GM12878 (cell line): ENCODE measurements around the gene ICOSLG. TPM values are rescaled to one million over a fixed set of nuclear protein-coding genes. Genes with fewer than 3 reads are reported as not detected.

Experiments used
- ATAC-seq: fragments of 200-7000 bp; cut with Tn5 transposase; 3 replicates; pipeline ENCODE4 v1.9.1; 2020; ENCODE audit warnings: mild to moderate bottlenecking, moderate library complexity
- BruUV-seq: library from RNA; stranded (reverse); fragments of 400-500 nt; replicated peaks from 2 replicates; lab custom pipeline; 2021; lab: Mats Ljungman, UMichigan
- CTCF ChIA-PET: fragments of 300-600 bp; sonication (Branson Sonifier 250); formaldehyde crosslinking; extraction: SDS; loops from one replicate; lab custom pipeline; 2021; ENCODE audit warnings: inconsistent platforms; lab: Yijun Ruan, JAX
- POLR2A ChIA-PET: fragments of 350-600 bp; formaldehyde crosslinking; extraction: SDS; loops from one replicate; lab custom pipeline; 2021; ENCODE audit warnings: inconsistent platforms; lab: Charles Lee
- RAD21 ChIA-PET: fragments of 300-600 bp; sonication (Branson Sonifier 250); formaldehyde crosslinking; loops from one replicate; lab custom pipeline; 2023; ENCODE audit warnings: antibody characterized with exemption; ENCODE audit not compliant: unreplicated experiment; lab: Charles Lee
- SMC1A ChIA-PET: fragments of 300-600 bp; sonication (Branson Sonifier 250); formaldehyde crosslinking; loops from one replicate; lab custom pipeline; 2023; ENCODE audit not compliant: unreplicated experiment, uncharacterized antibody; lab: Charles Lee
- DNase-seq: peaks from one replicate; pipeline ENCODE4 v3.0.0-alpha.2; 2011; ENCODE audit warnings: low read depth, low spot score
- FAIRE-seq: peaks from 3 replicates; lab custom pipeline; 2011; peaks lifted over from hg19 to GRCh38; lab: Jason Lieb, UNC
- H2AFZ ChIP-seq: 2 replicates; pipeline ENCODE4 v1.6.0; 2011; ENCODE audit warnings: low read depth, low read length, control low read depth; ENCODE audit not compliant: control insufficient read depth
- H3K27ac ChIP-seq: 2 replicates; pipeline ENCODE4 v1.5.1; 2011; ENCODE audit warnings: control low read depth; ENCODE audit not compliant: control insufficient read depth, insufficient read depth
- H3K27me3 ChIP-seq, 2 experiments: replicated peaks in 1 of 2; 2 replicates each; pipeline versions ENCODE4 v1.6.0 to v1.6.1; 2011; ENCODE audit warnings: low read length in 1 of 2; ENCODE audit not compliant: control insufficient read depth in 2 of 2, insufficient read depth in 2 of 2
- H3K36me3 ChIP-seq, 2 experiments: 2 replicates each; pipeline ENCODE4 v1.5.1; 2011; ENCODE audit warnings: low read length in 1 of 2; ENCODE audit not compliant: control insufficient read depth in 2 of 2, insufficient read depth in 2 of 2
- H3K4me1 ChIP-seq: 2 replicates; pipeline ENCODE4 v1.6.1; 2011; ENCODE audit warnings: mild to moderate bottlenecking, low read length, moderate library complexity, mixed read lengths; ENCODE audit not compliant: control insufficient read depth, insufficient read depth
- H3K4me2 ChIP-seq: 2 replicates; pipeline ENCODE4 v1.6.0; 2011; ENCODE audit warnings: control low read depth; ENCODE audit not compliant: control insufficient read depth, insufficient read depth
- H3K4me3 ChIP-seq: fragments of 200-600 bp; sonication (generic); 2 replicates; pipeline ENCODE4 v1.5.1; 2016
- H3K79me2 ChIP-seq: 2 replicates; pipeline ENCODE4 v1.6.0; 2011; ENCODE audit warnings: low read length; ENCODE audit not compliant: control insufficient read depth, insufficient read depth
- H3K9ac ChIP-seq: 2 replicates; pipeline ENCODE4 v1.8.0; 2011; ENCODE audit warnings: low read length, control low read depth, mixed read lengths; ENCODE audit not compliant: control insufficient read depth, insufficient read depth
- H3K9me3 ChIP-seq: replicated peaks from 3 replicates; pipeline ENCODE4 v1.5.1; 2011; ENCODE audit warnings: mild to moderate bottlenecking, low read length; ENCODE audit not compliant: control insufficient read depth, insufficient read depth
- H4K20me1 ChIP-seq: 2 replicates; pipeline ENCODE4 v1.6.0; 2011; ENCODE audit not compliant: control insufficient read depth, insufficient read depth
- BRCA1 ChIP-seq: IDR thresholded peaks from 2 replicates; pipeline ENCODE4 v1.6.1; 2011; ENCODE audit warnings: low read depth, low read length, improper control_type of control experiment
- CBX3 ChIP-seq: fragments of 200-600 bp; sonication (generic); IDR thresholded peaks from 2 replicates; pipeline ENCODE4 v1.6.1; 2016; ENCODE audit warnings: low read depth, borderline replicate concordance
- EED ChIP-seq: sonication (generic); IDR thresholded peaks from 2 replicates; pipeline ENCODE4 v1.6.1; 2016; ENCODE audit warnings: antibody characterized with exemption, low read depth
- EP300 ChIP-seq, 2 experiments: fragments of 150-350 bp in 1 of 2; IDR thresholded peaks; 2 replicates each; pipeline ENCODE4 v1.6.1; 2011 to 2012; ENCODE audit warnings: low read depth in 2 of 2, low read length in 2 of 2, borderline replicate concordance in 1 of 2, improper control_type of control experiment in 1 of 2, inconsistent platforms in 1 of 2; ENCODE audit not compliant: control insufficient read depth in 1 of 2
- LARP7 ChIP-seq: fragments of 450-650 bp; IDR thresholded peaks from 2 replicates; pipeline ENCODE4 v1.6.1; 2017; ENCODE audit warnings: mild to moderate bottlenecking
- MEF2A ChIP-seq: IDR thresholded peaks from 2 replicates; pipeline ENCODE4 v1.6.1; 2011; ENCODE audit warnings: low read depth, mild to moderate bottlenecking, low read length, moderate library complexity; ENCODE audit not compliant: insufficient read depth
- MTA2 ChIP-seq: fragments of 450-650 bp; IDR thresholded peaks from 2 replicates; pipeline ENCODE4 v1.6.1; 2016; ENCODE audit warnings: low read depth, mild to moderate bottlenecking, moderate library complexity
- NR2F1 ChIP-seq: fragments of 450-650 bp; conservative IDR thresholded peaks from 2 replicates; pipeline ENCODE4 v1.6.1; 2017; ENCODE audit warnings: mild to moderate bottlenecking
- RB1 ChIP-seq: fragments of 450-650 bp; formaldehyde crosslinking; IDR thresholded peaks from 2 replicates; pipeline ENCODE4 v1.6.1; 2017; ENCODE audit warnings: mild to moderate bottlenecking, borderline replicate concordance
- SUPT20H ChIP-seq: IDR thresholded peaks from 2 replicates; pipeline ENCODE4 v1.6.1; 2011; ENCODE audit warnings: low read depth, mild to moderate bottlenecking, low read length, moderate library complexity, borderline replicate concordance; ENCODE audit not compliant: control insufficient read depth
- TARDBP ChIP-seq: IDR thresholded peaks from 2 replicates; pipeline ENCODE4 v1.6.1; 2016; ENCODE audit warnings: borderline replicate concordance
- TCF3 ChIP-seq: IDR thresholded peaks from 2 replicates; pipeline ENCODE4 v1.6.1; 2012; ENCODE audit warnings: low read depth, mild to moderate bottlenecking, low read length, borderline replicate concordance; ENCODE audit not compliant: insufficient read depth
- ZNF207 ChIP-seq: fragments of 450-650 bp; IDR thresholded peaks from 2 replicates; pipeline ENCODE4 v1.6.1; 2014; ENCODE audit warnings: antibody characterized with exemption, mild to moderate bottlenecking, borderline replicate concordance
- WGBS: methylation state at CpG from one replicate; pipeline ENCODE4 v1.1.6; 2016; ENCODE audit warnings: low lambda C conversion rate; ENCODE audit not compliant: insufficient replicate concordance, insufficient coverage; ENCODE audit errors: missing lambda C conversion rate; 5-methylcytosine and 5-hydroxymethylcytosine counted together
- in situ Hi-C: fragments of 300-500 bp; cut with MboI; formaldehyde crosslinking; loops from 9 replicates; pipeline ENCODE4 v1.14.3; 2018; ENCODE audit warnings: mixed read lengths
- intact Hi-C: fragments of 100-400 bp; cut with micrococcal nuclease; formaldehyde crosslinking; loops from one replicate; pipeline ENCODE4 v1.14.2; 2022; ENCODE audit not compliant: unreplicated experiment
- polyA plus RNA-seq, 11 experiments: library from polyadenylated mRNA; depleted of rRNA in 4 of 11; unstranded in 6 of 11; stranded (reverse) in 5 of 11; fragments of >200 nt; fragmentation: Nextera tagmentation in 4 of 11; fragmentation: Illumina TruSeq in 1 of 11; extraction: Ambion mirVana in 4 of 11; extraction: Trizol in 1 of 11; gene quantifications; 1 replicate in 1 of 11; 2 replicates in 10 of 11; pipeline versions ENCODE4 v1.2.1 to v1.2.3, GENCODE V29; 2011 to 2016; ENCODE audit warnings: inconsistent platforms in 2 of 11, missing spikeins in 2 of 11, low read depth in 1 of 11
- total RNA-seq, 4 experiments: library from RNA; depleted of rRNA in 3 of 4; stranded (reverse); fragments of >200 nt in 3 of 4; fragmentation: Illumina TruSeq in 1 of 4; extraction: Trizol in 1 of 4; gene quantifications; 2 replicates each; pipeline versions ENCODE4 v1.2.1 to v1.2.3, GENCODE V29; 2013 to 2021
- TF ChIP-seq, protein P1 (sequence below): fragments of 150-350 bp; IDR thresholded peaks from 2 replicates; pipeline ENCODE4 v1.6.1; 2014; ENCODE audit warnings: mild to moderate bottlenecking, low read depth, low read length
- TF ChIP-seq, protein P2 (sequence below): fragments of 450-650 bp; IDR thresholded peaks from 2 replicates; pipeline ENCODE4 v1.6.1; 2017; ENCODE audit warnings: mild to moderate bottlenecking, moderate library complexity
- TF ChIP-seq, protein P3 (sequence below): fragments of 450-650 bp; IDR thresholded peaks from 2 replicates; pipeline ENCODE4 v1.6.1; 2014; ENCODE audit warnings: mild to moderate bottlenecking
- TF ChIP-seq, protein P4 (sequence below): fragments of 450-650 bp; IDR thresholded peaks from 2 replicates; pipeline ENCODE4 v1.6.1; 2016; ENCODE audit warnings: mild to moderate bottlenecking

The ICOSLG gene
- total and polyA plus RNA-seq, 10 of the 15 experiments (the other 5 are each of a cell fraction or from before 2014, with no cell fraction given) = 0.84 to 16.4 (median 6.2) TPM

DNA sequence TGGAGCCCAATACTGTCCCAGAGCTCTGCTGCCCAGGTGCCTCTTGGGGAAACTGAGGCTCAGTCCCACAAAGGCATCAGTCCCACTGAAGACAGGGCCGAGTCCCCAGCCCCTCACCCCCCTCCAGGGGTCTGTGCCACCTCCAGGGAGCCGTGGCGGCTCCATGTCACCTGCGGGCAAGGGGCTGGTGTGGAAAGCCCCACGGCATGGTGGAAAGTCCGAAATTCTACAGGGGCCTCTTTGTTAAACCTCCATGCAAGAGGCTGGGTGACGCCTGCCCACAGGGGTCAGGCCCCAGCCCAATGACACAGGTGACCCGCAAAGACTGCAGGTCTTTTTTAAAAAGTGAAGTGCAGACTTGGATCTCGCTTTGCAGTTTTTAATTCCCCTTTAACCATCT is 41.6 kb upstream of the ICOSLG start:
- ChIA-PET POLR2A (no interaction called here), SMC1A (no interaction called here), CTCF (interaction anchor here (0.7 kb wide), 1 partner anchor 17 kb away, joined by 3 read pairs; no protein-coding TSS in a partner anchor), RAD21 (no interaction called here)
- Histone ChIP-seq H3K36me3 (no peaks in the 10 kb centered on the region), H3K79me2 (no peaks in the 10 kb centered on the region), H3K27me3 (no peaks in the 10 kb centered on the region), H3K4me2 (no peak overlapping the region), H3K9me3 (no peaks in the 10 kb centered on the region), H4K20me1 (no peaks in the 10 kb centered on the region), H3K4me1 (peaks cover 6% of the 10 kb centered on the region; the same call in 1 of the 2 replicates), H3K9ac (no peak overlapping the region), H2AFZ (no peak overlapping the region), H3K4me3 (no peak overlapping the region), H3K27ac (no peak overlapping the region)
- in situ Hi-C loops (no loop called here), intact Hi-C loops (no loop called here)
- no peak for FAIRE-seq
- 23% methylated on average over 9 of the region's 9 CpGs for WGBS
- no TSS peak for BruUV-seq
- DNase-seq = no peak
- peak; percentile 83 for ATAC-seq
- TF ChIP-seq, protein P1, sequence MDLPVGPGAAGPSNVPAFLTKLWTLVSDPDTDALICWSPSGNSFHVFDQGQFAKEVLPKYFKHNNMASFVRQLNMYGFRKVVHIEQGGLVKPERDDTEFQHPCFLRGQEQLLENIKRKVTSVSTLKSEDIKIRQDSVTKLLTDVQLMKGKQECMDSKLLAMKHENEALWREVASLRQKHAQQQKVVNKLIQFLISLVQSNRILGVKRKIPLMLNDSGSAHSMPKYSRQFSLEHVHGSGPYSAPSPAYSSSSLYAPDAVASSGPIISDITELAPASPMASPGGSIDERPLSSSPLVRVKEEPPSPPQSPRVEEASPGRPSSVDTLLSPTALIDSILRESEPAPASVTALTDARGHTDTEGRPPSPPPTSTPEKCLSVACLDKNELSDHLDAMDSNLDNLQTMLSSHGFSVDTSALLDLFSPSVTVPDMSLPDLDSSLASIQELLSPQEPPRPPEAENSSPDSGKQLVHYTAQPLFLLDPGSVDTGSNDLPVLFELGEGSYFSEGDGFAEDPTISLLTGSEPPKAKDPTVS = no peak
- TF ChIP-seq, protein P2, sequence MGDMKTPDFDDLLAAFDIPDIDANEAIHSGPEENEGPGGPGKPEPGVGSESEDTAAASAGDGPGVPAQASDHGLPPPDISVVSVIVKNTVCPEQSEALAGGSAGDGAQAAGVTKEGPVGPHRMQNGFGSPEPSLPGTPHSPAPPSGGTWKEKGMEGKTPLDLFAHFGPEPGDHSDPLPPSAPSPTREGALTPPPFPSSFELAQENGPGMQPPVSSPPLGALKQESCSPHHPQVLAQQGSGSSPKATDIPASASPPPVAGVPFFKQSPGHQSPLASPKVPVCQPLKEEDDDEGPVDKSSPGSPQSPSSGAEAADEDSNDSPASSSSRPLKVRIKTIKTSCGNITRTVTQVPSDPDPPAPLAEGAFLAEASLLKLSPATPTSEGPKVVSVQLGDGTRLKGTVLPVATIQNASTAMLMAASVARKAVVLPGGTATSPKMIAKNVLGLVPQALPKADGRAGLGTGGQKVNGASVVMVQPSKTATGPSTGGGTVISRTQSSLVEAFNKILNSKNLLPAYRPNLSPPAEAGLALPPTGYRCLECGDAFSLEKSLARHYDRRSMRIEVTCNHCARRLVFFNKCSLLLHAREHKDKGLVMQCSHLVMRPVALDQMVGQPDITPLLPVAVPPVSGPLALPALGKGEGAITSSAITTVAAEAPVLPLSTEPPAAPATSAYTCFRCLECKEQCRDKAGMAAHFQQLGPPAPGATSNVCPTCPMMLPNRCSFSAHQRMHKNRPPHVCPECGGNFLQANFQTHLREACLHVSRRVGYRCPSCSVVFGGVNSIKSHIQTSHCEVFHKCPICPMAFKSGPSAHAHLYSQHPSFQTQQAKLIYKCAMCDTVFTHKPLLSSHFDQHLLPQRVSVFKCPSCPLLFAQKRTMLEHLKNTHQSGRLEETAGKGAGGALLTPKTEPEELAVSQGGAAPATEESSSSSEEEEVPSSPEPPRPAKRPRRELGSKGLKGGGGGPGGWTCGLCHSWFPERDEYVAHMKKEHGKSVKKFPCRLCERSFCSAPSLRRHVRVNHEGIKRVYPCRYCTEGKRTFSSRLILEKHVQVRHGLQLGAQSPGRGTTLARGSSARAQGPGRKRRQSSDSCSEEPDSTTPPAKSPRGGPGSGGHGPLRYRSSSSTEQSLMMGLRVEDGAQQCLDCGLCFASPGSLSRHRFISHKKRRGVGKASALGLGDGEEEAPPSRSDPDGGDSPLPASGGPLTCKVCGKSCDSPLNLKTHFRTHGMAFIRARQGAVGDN = 0 out of 2 replicates have a peak, but pooled peaks have one; percentile 65
- TF ChIP-seq MEF2A (no peak), CBX3 (no peak), MTA2 (peak; percentile 13; the same call in 1 of the 2 replicates), EP300 (IDR thresholded peaks at IDR 0.05; ENCODE audit: borderline replicate concordance in 1 of 2, control insufficient read depth in 1 of 2, low read depth in 2 of 2, low read length in 2 of 2) (no peak; a peak in 1 of 4 replicates), RB1 (no peak), BRCA1 (no peak), EED (peak; percentile 14; the same call in 1 of the 2 replicates), ZNF207 (no peak), TARDBP (no peak), SUPT20H (no peak), NR2F1 (peak; percentile 94), LARP7 (no peak), TCF3 (no peak)
- TF ChIP-seq, protein P3, sequence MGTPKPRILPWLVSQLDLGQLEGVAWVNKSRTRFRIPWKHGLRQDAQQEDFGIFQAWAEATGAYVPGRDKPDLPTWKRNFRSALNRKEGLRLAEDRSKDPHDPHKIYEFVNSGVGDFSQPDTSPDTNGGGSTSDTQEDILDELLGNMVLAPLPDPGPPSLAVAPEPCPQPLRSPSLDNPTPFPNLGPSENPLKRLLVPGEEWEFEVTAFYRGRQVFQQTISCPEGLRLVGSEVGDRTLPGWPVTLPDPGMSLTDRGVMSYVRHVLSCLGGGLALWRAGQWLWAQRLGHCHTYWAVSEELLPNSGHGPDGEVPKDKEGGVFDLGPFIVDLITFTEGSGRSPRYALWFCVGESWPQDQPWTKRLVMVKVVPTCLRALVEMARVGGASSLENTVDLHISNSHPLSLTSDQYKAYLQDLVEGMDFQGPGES = no peak
- TF ChIP-seq, protein P4, sequence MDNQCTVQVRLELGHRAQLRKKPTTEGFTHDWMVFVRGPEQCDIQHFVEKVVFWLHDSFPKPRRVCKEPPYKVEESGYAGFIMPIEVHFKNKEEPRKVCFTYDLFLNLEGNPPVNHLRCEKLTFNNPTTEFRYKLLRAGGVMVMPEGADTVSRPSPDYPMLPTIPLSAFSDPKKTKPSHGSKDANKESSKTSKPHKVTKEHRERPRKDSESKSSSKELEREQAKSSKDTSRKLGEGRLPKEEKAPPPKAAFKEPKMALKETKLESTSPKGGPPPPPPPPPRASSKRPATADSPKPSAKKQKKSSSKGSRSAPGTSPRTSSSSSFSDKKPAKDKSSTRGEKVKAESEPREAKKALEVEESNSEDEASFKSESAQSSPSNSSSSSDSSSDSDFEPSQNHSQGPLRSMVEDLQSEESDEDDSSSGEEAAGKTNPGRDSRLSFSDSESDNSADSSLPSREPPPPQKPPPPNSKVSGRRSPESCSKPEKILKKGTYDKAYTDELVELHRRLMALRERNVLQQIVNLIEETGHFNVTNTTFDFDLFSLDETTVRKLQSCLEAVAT = no peak
